GM19193 (cell line): ENCODE measurements around the gene FBXO24.

Experiments
- POLR2A ChIP-seq: IDR thresholded peaks from 4 replicates; pipeline ENCODE4 v1.6.1; 2011; ENCODE audit not compliant: insufficient read depth, insufficient read length; ENCODE audit errors: extremely low read depth

Gene FBXO24

DNA sequence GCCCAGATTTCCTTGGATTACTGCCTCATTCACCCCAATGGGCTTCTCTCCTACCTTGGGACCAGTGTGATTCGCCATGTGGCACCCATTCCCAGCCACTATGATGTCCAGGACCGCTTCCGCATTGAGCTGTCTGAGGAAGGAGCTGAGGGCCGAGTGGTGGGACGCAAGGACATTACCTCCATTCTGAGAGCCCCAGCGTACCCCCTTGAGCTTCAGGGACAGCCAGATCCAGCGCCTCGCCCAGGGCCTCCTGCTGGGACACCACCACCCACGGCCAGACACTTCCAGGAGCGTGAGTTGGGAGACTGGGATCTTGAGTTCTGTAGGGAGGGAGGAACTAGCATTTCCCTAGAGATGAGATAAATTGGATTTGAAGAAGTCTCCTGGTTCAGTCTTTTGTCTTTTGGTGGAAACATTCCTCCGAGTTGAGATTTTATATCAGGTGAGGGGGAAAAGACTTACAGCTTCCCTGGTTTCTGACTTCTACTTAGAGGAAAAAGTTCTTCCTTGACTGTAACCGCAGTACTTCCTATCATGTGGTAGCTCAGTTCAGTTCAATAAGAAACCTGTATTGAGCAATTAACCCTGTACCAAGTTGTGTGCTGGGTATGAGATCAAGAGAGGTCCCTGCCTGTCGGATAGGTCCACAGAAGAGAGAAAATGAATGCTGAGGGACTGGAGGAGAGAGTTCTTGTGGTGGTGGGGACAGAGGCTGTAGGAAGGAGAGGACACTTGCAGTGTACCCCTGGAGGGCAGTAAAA, 27.5 kb downstream of the FBXO24 start:
- TF ChIP-seq POLR2A, result no peak

GRCh38 chr7:100614308-100614861, 28.3 kb downstream of the FBXO24 start:
- TF ChIP-seq POLR2A, result no peak

DNA sequence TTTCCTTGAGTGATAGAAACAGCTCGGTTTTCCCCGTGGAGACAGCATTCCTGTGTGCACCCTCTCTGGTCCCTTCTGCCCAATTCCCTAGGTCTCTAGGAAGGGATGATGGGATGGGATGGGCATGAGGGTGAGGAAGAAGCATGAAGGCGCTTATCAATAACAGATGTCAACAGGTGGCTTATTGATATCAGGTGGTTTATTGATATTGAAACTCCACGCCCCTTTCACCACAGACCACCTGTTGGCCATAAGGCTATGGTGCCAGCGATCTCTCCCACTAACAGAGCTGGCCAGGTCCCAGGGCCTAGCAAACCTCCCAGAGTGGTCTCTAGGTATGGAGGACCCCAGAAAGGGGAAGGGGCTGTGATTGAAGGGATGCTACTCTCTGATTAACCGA, 34.1 kb downstream of the FBXO24 start:
- TF ChIP-seq POLR2A, result no peak

DNA sequence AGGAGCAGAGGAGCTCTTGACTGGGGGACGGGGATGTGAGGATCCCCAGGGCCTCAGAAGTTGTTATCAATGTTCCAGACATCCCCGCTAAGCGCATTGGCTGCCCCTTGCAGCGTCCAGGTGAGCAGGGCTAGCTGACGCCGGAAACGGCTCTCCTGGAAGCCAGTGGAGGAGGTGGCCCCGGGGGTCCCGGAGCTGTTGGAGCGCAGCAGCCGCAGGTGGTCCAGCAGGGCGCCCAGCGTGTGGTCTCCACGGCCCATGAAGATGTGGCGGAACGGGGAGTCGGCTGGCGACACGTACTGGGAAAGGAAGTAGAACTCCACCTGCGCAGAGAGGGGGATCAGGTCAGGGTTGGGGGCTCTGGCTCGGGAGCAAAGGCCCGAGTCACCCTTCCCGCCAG, 34.7 kb downstream of the FBXO24 start:
- no peak for TF ChIP-seq POLR2A

- TF ChIP-seq POLR2A, result no peak
Measured at GRCh38 chr7:100621554-100621953, 35.4 kb downstream of the FBXO24 start.

- no peak for TF ChIP-seq POLR2A
Measured at GRCh38 chr7:100623951-100624824, 38.1 kb downstream of the FBXO24 start.

DNA sequence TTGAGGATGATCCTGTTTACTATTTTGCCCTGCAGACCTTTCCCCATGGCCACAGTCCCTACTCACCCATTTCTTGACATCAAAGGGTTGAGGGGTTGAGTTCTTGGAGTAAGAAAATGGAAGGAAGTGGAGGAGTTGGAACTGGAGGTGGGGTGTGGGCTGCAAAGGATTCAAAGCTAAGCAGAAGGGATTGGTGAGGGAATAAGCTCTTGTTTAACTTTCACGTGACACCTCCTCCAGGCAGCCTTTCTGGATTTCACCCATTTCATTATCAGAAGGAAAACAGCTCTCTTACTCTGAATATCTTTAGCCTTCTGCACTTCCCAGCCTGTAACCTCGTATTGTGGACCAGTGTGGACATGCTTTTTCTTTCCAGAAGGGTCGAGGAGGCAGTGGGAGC, 39.9 kb downstream of the FBXO24 start:
- no peak for TF ChIP-seq POLR2A

- TF ChIP-seq POLR2A, result no peak
Measured at GRCh38 chr7:100626530-100627237, 40.6 kb downstream of the FBXO24 start.

GRCh38 chr7:100627238-100627549, 41.1 kb downstream of the FBXO24 start:
- TF ChIP-seq POLR2A, result no peak

GRCh38 chr7:100629117-100629716, 43.1 kb downstream of the FBXO24 start:
- no peak for TF ChIP-seq POLR2A

- TF ChIP-seq POLR2A, result no peak
Measured at GRCh38 chr7:100630066-100630465, 43.9 kb downstream of the FBXO24 start.

DNA sequence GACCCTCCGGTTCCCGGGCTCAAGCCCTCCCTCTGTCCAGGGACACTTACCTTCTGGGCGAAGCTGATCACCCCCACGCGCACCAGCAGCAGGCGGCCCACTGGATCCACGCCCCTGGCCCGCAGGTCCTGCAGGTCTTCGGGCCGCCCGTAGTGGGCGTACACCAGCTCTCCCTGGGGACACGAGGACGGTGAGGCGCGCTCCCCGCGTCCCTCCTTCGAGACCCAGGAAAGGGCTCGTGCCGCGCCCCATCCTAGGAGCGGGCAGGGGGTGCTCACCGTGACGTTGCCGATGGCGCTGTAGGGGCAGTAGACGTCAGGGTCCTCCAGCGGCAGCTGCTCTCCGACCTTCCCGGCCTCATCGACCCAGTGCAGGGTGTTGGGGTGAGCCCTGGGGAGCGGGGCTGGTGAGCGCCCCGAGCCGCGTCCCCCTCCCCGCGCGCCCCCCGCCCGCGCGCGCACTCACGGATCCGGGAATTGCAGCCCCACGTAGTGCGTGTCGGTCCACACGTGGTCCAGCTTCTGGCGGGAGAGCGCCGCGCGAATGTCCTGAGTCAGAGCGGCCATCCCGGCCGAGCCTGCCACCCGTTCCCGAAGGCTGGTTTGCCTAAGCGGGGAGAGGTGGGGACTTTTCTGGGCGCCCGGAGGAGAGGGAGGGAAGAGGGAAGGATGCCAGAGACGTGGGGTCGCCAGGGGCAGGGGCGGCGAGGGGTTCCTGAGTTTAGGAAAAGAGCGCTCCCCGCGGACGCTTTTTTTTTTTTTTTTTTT, 47.0 kb downstream of the FBXO24 start:
- no peak for TF ChIP-seq POLR2A

GRCh38 chr7:100639995-100640516, 53.9 kb downstream of the FBXO24 start:
- TF ChIP-seq POLR2A, result no peak
